HepG2 (cell line): Measurements from ENCODE around the gene ANAPC2. TPM values are rescaled to one million over a fixed set of nuclear protein-coding genes. Genes with fewer than 3 reads are reported as not detected.

ENCODE experiments used
- CAMTA2 ChIP-seq: sonication (generic); formaldehyde crosslinking; IDR thresholded peaks from 2 replicates; pipeline ENCODE4 v1.4.0; 2020; ENCODE audit warnings: mild to moderate bottlenecking, missing genetic modification reagents, borderline replicate concordance
- CBX2 ChIP-seq, 2 experiments: fragments of 200-600 bp in 1 of 2; sonication (generic); formaldehyde crosslinking in 1 of 2; IDR thresholded peaks; 2 replicates each; pipeline versions ENCODE4 v1.7.0 to v1.8.1; 2018 to 2022; ENCODE audit warnings: low read depth in 2 of 2, low read length in 1 of 2, mild to moderate bottlenecking in 1 of 2, missing genetic modification reagents in 1 of 2
- FOSL2 ChIP-seq: sonication (generic); formaldehyde crosslinking; IDR thresholded peaks from 2 replicates; pipeline ENCODE4 v1.4.0; 2020; ENCODE audit warnings: missing genetic modification reagents
- KAT7 ChIP-seq: IDR thresholded peaks from 2 replicates; pipeline ENCODE4 v1.6.1; 2018; ENCODE audit warnings: borderline replicate concordance, missing compliant biosample characterization
- KLF11 ChIP-seq: IDR thresholded peaks from 2 replicates; pipeline ENCODE4 v1.6.1; 2016; ENCODE audit warnings: missing compliant biosample characterization
- POGZ ChIP-seq: sonication (generic); formaldehyde crosslinking; IDR thresholded peaks from 2 replicates; pipeline ENCODE4 v1.4.0; 2020; ENCODE audit warnings: mild to moderate bottlenecking, missing genetic modification reagents
- SIX1 ChIP-seq: sonication (generic); formaldehyde crosslinking; IDR thresholded peaks from 2 replicates; pipeline ENCODE4 v1.4.0; 2020; ENCODE audit warnings: missing genetic modification reagents, borderline replicate concordance
- TCF7L2 ChIP-seq: IDR thresholded peaks from 2 replicates; pipeline ENCODE4 v1.6.1; 2011; ENCODE audit warnings: mild to moderate bottlenecking, low read depth, low read length, moderate library complexity
- ZFX ChIP-seq: sonication (generic); formaldehyde crosslinking; IDR thresholded peaks from 2 replicates; pipeline ENCODE4 v1.4.0; 2020; ENCODE audit warnings: mild to moderate bottlenecking, low read depth, missing genetic modification reagents, moderate library complexity
- ZNF142 ChIP-seq: sonication (generic); formaldehyde crosslinking; IDR thresholded peaks from 2 replicates; pipeline ENCODE4 v1.4.0; 2020; ENCODE audit warnings: missing genetic modification reagents
- ZNF235 ChIP-seq: sonication (generic); formaldehyde crosslinking; IDR thresholded peaks from 2 replicates; pipeline ENCODE4 v1.8.1; 2023; ENCODE audit warnings: mild to moderate bottlenecking, missing genetic modification reagents, borderline replicate concordance
- ZNF292 ChIP-seq: sonication (generic); formaldehyde crosslinking; IDR thresholded peaks from 2 replicates; pipeline ENCODE4 v1.8.1; 2022; ENCODE audit warnings: mild to moderate bottlenecking, low read depth, missing genetic modification reagents, borderline replicate concordance
- ZNF552 ChIP-seq: sonication (generic); formaldehyde crosslinking; IDR thresholded peaks from 2 replicates; pipeline ENCODE4 v1.9.0; 2022; ENCODE audit warnings: missing genetic modification reagents, mild to moderate bottlenecking, borderline replicate concordance
- ZNF570 ChIP-seq: sonication (generic); formaldehyde crosslinking; IDR thresholded peaks from 2 replicates; pipeline ENCODE4 v1.4.0; 2020; ENCODE audit warnings: mild to moderate bottlenecking, missing genetic modification reagents, borderline replicate concordance
- ZNF782 ChIP-seq: sonication (generic); formaldehyde crosslinking; IDR thresholded peaks from 2 replicates; pipeline ENCODE4 v1.4.0; 2020; ENCODE audit warnings: missing genetic modification reagents, mild to moderate bottlenecking, borderline replicate concordance
- ZNF83 ChIP-seq: sonication (generic); formaldehyde crosslinking; IDR thresholded peaks from 2 replicates; pipeline ENCODE4 v1.4.0; 2020; ENCODE audit warnings: missing genetic modification reagents, mild to moderate bottlenecking, borderline replicate concordance
- ZSCAN29 ChIP-seq: sonication (generic); formaldehyde crosslinking; conservative IDR thresholded peaks from 2 replicates; pipeline ENCODE4 v1.4.0; 2020; ENCODE audit warnings: mild to moderate bottlenecking, missing genetic modification reagents
- polyA plus RNA-seq, 8 experiments: library from polyadenylated mRNA; depleted of rRNA in 3 of 8; stranded (reverse) in 7 of 8; unstranded in 1 of 8; fragments of >200 nt; fragmentation: Illumina TruSeq in 4 of 8; extraction: Trizol in 4 of 8; gene quantifications; 2 replicates each; pipeline versions ENCODE4 v1.2.1 to v1.2.3, GENCODE V29; 2011 to 2016; ENCODE audit warnings: low read depth in 4 of 8, missing spikeins in 1 of 8, mixed read lengths in 1 of 8; ENCODE audit not compliant: insufficient read depth in 1 of 8
- total RNA-seq, 5 experiments: library from RNA; depleted of rRNA; stranded (reverse); fragments of >200 nt; fragmentation: Illumina TruSeq; extraction: Trizol; gene quantifications; 2 replicates each; pipeline ENCODE4 v1.2.3, GENCODE V29; 2016; ENCODE audit warnings: low read depth in 1 of 5
- TF ChIP-seq, protein P1 (sequence below): IDR thresholded peaks from 2 replicates; pipeline ENCODE4 v1.6.1; 2012; ENCODE audit warnings: low read depth, low read length, improper control_type of control experiment
- TF ChIP-seq, protein P2 (sequence below): sonication (generic); formaldehyde crosslinking; IDR thresholded peaks from 2 replicates; pipeline ENCODE4 v1.4.0; 2020; ENCODE audit warnings: missing genetic modification reagents, borderline replicate concordance

Gene ANAPC2
- total and polyA plus RNA-seq, 2 of the 13 experiments (the other 11 are each of a cell fraction or from before 2014, with no cell fraction given), result 12.3 to 15.4 TPM

- no peak for TF ChIP-seq ZNF142
- TF ChIP-seq, protein P1, sequence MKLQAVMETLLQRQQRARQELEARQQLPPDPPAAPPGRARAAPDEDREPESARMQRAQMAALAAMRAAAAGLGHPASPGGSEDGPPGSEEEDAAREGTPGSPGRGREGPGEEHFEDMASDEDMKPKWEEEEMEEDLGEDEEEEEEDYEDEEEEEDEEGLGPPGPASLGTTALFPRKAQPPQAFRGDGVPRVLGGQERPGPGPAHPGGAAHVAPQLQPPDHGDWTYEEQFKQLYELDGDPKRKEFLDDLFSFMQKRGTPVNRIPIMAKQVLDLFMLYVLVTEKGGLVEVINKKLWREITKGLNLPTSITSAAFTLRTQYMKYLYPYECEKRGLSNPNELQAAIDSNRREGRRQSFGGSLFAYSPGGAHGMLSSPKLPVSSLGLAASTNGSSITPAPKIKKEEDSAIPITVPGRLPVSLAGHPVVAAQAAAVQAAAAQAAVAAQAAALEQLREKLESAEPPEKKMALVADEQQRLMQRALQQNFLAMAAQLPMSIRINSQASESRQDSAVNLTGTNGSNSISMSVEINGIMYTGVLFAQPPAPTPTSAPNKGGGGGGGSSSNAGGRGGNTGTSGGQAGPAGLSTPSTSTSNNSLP, result no peak
- TF ChIP-seq ZSCAN29, result peak; percentile 79
- no peak for TF ChIP-seq ZNF235
- TF ChIP-seq ZNF83 (CRISPR knock-in tag), result no peak
- TF ChIP-seq CAMTA2 (CRISPR knock-in tag), result no peak
- no peak for TF ChIP-seq TCF7L2
- TF ChIP-seq FOSL2, result no peak; the same call in 1 of the 2 replicates
- TF ChIP-seq ZFX, result peak; percentile 70
- TF ChIP-seq KAT7 (CRISPR knock-in tag), result no peak
- TF ChIP-seq POGZ (CRISPR knock-in tag), result no peak
- TF ChIP-seq ZNF782, result 0 out of 2 replicates have a peak, but pooled peaks have one; percentile 47
- TF ChIP-seq KLF11 (CRISPR knock-in tag), result no peak
- no peak for TF ChIP-seq CBX2 (IDR thresholded peaks at IDR 0.05; ENCODE audit: low read depth, low read length)
- no peak for TF ChIP-seq CBX2 (CRISPR knock-in tag; IDR thresholded peaks at IDR 0.05; ENCODE audit: low read depth)
- TF ChIP-seq ZNF552 (CRISPR knock-in tag), result no peak
- TF ChIP-seq, protein P2, sequence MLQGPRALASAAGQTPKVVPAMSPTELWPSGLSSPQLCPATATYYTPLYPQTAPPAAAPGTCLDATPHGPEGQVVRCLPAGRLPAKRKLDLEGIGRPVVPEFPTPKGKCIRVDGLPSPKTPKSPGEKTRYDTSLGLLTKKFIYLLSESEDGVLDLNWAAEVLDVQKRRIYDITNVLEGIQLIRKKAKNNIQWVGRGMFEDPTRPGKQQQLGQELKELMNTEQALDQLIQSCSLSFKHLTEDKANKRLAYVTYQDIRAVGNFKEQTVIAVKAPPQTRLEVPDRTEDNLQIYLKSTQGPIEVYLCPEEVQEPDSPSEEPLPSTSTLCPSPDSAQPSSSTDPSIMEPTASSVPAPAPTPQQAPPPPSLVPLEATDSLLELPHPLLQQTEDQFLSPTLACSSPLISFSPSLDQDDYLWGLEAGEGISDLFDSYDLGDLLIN (CRISPR knock-in tag), result no peak
- no peak for TF ChIP-seq ZNF570 (CRISPR knock-in tag)
- TF ChIP-seq ZNF292 (CRISPR knock-in tag), result no peak
- TF ChIP-seq SIX1, result no peak; the same call in 1 of the 2 replicates
Measured at GRCh38 chr9:137229903-137230704, 41.7 kb upstream of the ANAPC2 start (continued).
